GM18499 (cell line): ENCODE data around the gene LAG3.

Experiments
- ATAC-seq: cut with Tn5 transposase; IDR thresholded peaks from one replicate; pipeline ENCODE4 v1.9.1; 2021; ENCODE audit warnings: moderate number of reproducible peaks; ENCODE audit not compliant: insufficient read depth, unreplicated experiment

Gene LAG3

GRCh38 chr12:6752921-6753771, 19.2 kb upstream of the LAG3 start, which contains the start of gene MLF2:
Gene MLF2, minus strand, starts transcription at chr12:6753141. Its CDS starts 807 bp downstream, at chr12:6752334.
- ATAC-seq = peak; percentile 94

GRCh38 chr12:6753772-6754356, 18.5 kb upstream of the LAG3 start:
- ATAC-seq = no peak

- ATAC-seq = no peak
Measured at GRCh38 chr12:6754411-6754810, 17.9 kb upstream of the LAG3 start.

GRCh38 chr12:6757028-6757690, 15.2 kb upstream of the LAG3 start:
- ATAC-seq = no peak

GRCh38 chr12:6758506-6759095, 13.7 kb upstream of the LAG3 start:
- no peak for ATAC-seq

GRCh38 chr12:6759741-6760140, 12.6 kb upstream of the LAG3 start:
- ATAC-seq = no peak

- ATAC-seq = no peak
Measured at GRCh38 chr12:6763380-6763779, 8.9 kb upstream of the LAG3 start.

- peak; percentile 77 for ATAC-seq
Measured at GRCh38 chr12:6764011-6764828, 8.1 kb upstream of the LAG3 start.

- no peak for ATAC-seq
Measured at GRCh38 chr12:6765048-6765633, 7.2 kb upstream of the LAG3 start.

GRCh38 chr12:6765634-6766581, 6.4 kb upstream of the LAG3 start, which contains the start of gene PTMS:
Gene PTMS, plus strand, starts transcription at chr12:6766363. Its CDS starts 343 bp downstream, at chr12:6766706.
- no peak for ATAC-seq

- no peak for ATAC-seq
Measured at GRCh38 chr12:6766651-6767349, 5.5 kb upstream of the LAG3 start.

GRCh38 chr12:6767353-6768319, 4.7 kb upstream of the LAG3 start:
- no peak for ATAC-seq

GRCh38 chr12:6768437-6768914, 3.8 kb upstream of the LAG3 start:
- no peak for ATAC-seq

GRCh38 chr12:6768990-6769389, 3.3 kb upstream of the LAG3 start:
- no peak for ATAC-seq

- ATAC-seq = no peak
Measured at GRCh38 chr12:6769666-6770065, 2.7 kb upstream of the LAG3 start.

- ATAC-seq = no peak
Measured at GRCh38 chr12:6770094-6770493, 2.2 kb upstream of the LAG3 start.

- ATAC-seq = no peak
Measured at GRCh38 chr12:6770600-6770999, 1.7 kb upstream of the LAG3 start.
